Measurements from ENCODE around the gene CD81. TPM values are rescaled to one million over a fixed set of nuclear protein-coding genes. Genes with fewer than 3 reads are reported as not detected.

Gene CD81
- total and polyA plus RNA-seq, 7 donors: 75.9 to 155 (median 112) TPM

- no peaks in the 10 kb centered on the region for H3K4me1 ChIP-seq
- no peak overlapping the region for H3K4me3 ChIP-seq
- intact Hi-C loops (cut with DNase I): loop anchor here in 1 of 2 donors (5.0 kb wide), 1 partner anchor 88 kb away; no protein-coding TSS in a partner anchor
- WGBS, 3 donors: 86 to 96% (median 94%) methylated on average over 8 of the region's 8 CpGs
- ATAC-seq (no peak), DNase-seq (peak in 1 of 2 donors; percentile 21)
- no peaks in the 10 kb centered on the region for H3K9me3 ChIP-seq
- H3K27ac ChIP-seq: no peak overlapping the region
- no peak for TF ChIP-seq CTCF (IDR thresholded peaks at IDR 0.05)
- H3K27me3 ChIP-seq (ENCODE audit: insufficient read depth in 3 of 3, low read length in 2 of 3): peaks cover 0 to 17% (median 5%) of the 10 kb centered on the region in 3 donors
- no peaks in the 10 kb centered on the region for H3K36me3 ChIP-seq (ENCODE audit: insufficient read depth in 1 of 2, low read depth in 1 of 2)
These were observed 56.9 kb downstream of the CD81 start for GRCh38 chr11:2434008-2434407.

GRCh38 chr11:2434506-2435255 is 57.6 kb downstream of the CD81 start:
- no peaks in the 10 kb centered on the region for H3K4me1 ChIP-seq
- no peak for TF ChIP-seq CTCF (IDR thresholded peaks at IDR 0.05)
- peaks cover 0 to 17% (median 5%) of the 10 kb centered on the region in 3 donors for H3K27me3 ChIP-seq (ENCODE audit: insufficient read depth in 3 of 3, low read length in 2 of 3)
- WGBS, 3 donors: 74 to 79% (median 77%) methylated on average over 11 of the region's 11 CpGs
- intact Hi-C loops (cut with DNase I): loop anchor here in 1 of 2 donors (5.0 kb wide), 1 partner anchor 88 kb away; no protein-coding TSS in a partner anchor
- H3K4me3 ChIP-seq: no peak overlapping the region
- H3K27ac ChIP-seq: no peak overlapping the region
- ATAC-seq (no peak), DNase-seq (peak in 1 of 2 donors; percentile 18)
- H3K36me3 ChIP-seq (ENCODE audit: insufficient read depth in 1 of 2, low read depth in 1 of 2): no peaks in the 10 kb centered on the region
- H3K9me3 ChIP-seq: no peaks in the 10 kb centered on the region

- intact Hi-C loops (cut with DNase I): no loop called here
- ATAC-seq (no peak), DNase-seq (peak in 1 of 2 donors; percentile 24)
- H3K36me3 ChIP-seq (ENCODE audit: insufficient read depth in 1 of 2, low read depth in 1 of 2): no peaks in the 10 kb centered on the region
- H3K4me1 ChIP-seq: no peaks in the 10 kb centered on the region
- H3K27ac ChIP-seq: no peak overlapping the region
- 85 to 94% (median 90%) methylated on average over 12 of the region's 12 CpGs for WGBS, 3 donors
- TF ChIP-seq CTCF (IDR thresholded peaks at IDR 0.05): no peak
- H3K4me3 ChIP-seq: no peak overlapping the region
- H3K27me3 ChIP-seq (ENCODE audit: insufficient read depth in 3 of 3, low read length in 2 of 3): peaks cover 0 to 17% (median 6%) of the 10 kb centered on the region in 3 donors
- H3K9me3 ChIP-seq: no peaks in the 10 kb centered on the region
These were observed 58.3 kb downstream of the CD81 start for GRCh38 chr11:2435288-2436012.

GRCh38 chr11:2436013-2436520 is 59.0 kb downstream of the CD81 start:
- Histone ChIP-seq H3K27me3 (ENCODE audit: insufficient read depth in 3 of 3, low read length in 2 of 3) (peaks cover 0 to 17% (median 8%) of the 10 kb centered on the region in 3 donors), H3K9me3 (no peaks in the 10 kb centered on the region), H3K4me1 (no peaks in the 10 kb centered on the region), H3K4me3 (no peak overlapping the region), H3K36me3 (ENCODE audit: insufficient read depth in 1 of 2, low read depth in 1 of 2) (no peaks in the 10 kb centered on the region), H3K27ac (no peak overlapping the region)
- no peak for TF ChIP-seq CTCF (IDR thresholded peaks at IDR 0.05)
- DNase-seq (peak in 1 of 2 donors; percentile 32), ATAC-seq (no peak)
- intact Hi-C loops (cut with DNase I): no loop called here
- WGBS, 3 donors: 71 to 85% (median 71%) methylated on average over 8 to 10 of the region's 10 CpGs
